ENCODE data around the gene TBX19.
"Not testable (repeated sequence)": the region's sequence is repeated elsewhere in the genome, so short reads cannot be mapped to it uniquely, and the experiment has no call there.

TBX19 gene

DNA sequence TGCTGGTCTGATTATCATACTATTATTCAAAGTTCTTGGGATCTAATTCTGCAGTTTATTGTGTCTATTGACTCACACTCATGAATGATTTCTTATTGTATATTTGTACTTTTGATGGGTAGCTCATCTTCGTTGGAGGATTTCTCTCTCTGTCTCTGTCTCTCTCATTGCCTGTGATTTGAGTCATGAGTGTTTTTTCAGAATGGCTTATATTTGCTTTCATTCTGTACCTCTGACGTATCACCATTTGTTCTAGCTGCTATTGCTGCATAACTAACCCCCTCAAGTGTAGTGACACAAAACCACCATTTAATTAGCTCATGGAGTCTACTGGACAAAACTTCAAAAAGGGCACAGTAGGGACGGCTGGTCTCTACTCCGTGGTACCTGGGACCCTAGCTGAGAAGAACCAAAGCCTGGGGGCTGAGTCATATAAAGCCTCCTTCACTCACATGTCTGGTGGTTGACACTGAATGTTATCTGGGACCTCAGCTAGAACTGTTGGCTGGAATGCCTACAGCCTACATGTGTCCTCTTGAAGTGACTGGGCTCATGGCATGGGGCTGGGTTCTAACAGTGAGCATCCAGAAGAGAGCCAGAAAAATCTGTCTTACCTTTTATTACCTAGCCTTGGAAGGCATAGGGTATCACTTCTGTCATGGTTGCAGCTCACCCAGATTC, 44.2 kb downstream of the TBX19 start:
- no peak for DNase-seq

DNA sequence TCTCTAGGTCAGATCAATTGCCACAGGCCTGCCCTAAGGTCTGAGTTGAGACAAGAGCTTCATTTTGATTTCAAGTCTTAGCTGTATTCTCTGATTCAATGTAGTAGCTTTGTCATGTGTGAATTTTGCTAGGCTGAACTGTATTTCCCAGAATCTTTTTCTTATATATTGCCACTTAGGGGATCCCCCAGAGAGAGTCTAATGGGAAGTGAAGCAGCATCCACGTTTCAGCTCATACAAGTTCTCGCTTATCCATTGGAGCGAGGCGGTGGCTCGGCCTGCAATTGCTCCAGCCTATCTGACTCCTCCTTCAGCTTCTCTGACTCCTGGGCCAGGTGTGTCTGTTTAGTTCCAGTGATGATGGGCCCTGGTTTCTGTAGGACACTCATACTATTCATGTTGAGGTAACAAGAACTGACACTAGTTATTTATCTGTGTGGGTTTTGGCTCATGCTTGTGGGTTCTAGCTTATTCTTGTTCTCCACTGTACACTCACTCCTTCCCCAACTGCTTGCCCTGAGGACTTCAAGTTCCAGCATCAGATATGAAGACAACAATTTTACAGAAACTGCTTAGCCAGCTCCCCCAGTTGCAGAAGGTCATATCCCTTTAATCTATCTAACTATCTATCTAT, 48.2 kb downstream of the TBX19 start:
- no peak for DNase-seq

DNA sequence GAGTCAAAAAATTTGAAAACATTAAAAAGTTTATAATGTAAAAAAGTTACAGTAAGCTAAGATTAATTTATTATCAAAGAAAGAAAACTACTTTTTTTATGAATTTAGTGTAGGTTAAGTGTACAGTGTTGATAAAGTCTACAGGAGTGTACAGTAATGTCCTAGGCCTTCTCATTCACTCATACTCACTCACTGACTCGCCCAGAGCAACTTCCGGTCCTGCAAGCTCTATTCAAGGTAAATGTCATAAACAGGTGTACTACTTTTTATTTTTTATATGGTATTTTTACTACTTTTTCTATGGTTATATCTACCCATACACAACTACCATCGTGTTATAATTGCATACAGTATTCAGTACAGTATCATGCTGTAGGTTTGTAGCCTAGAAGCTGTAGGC, 49.6 kb downstream of the TBX19 start:
- no peak for DNase-seq

DNA sequence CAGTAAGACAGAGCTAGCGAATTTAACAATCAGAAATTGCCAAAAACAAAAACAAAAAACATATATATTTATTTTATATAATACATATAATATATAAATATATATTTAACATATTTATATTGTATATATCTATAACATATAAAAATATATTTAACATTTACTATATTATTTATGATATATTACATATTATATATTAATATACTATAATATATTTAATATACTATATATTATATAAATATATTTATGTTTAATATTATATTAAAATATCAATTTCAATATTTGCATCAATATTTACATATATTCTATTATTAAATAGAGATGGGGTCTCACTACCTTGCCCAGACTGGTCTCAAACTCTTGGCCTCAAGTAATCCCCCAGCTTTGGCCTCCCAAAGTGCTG, 50.9 kb downstream of the TBX19 start:
- DNase-seq: no peak

GRCh38 chr1:168333562-168334276, 53.0 kb downstream of the TBX19 start:
- no peak for DNase-seq

DNA sequence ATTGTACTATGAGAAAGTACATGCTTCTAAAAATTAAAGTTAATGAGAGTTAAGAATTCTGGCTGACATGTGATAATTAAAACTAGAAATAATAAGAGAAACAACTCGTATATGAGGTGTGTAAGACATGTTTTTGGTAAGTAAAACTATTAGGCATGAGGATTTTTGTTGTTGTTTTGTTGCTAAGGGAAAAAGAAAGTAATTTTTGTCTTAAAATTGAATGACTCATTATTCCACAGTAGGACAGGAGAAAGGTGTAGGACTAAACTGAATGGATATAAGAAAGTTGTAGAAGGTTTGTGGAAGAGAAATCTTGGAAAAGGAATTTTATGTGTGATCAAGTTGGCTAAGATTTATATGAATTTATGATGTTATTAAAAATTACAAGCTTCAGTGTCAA, 54.8 kb downstream of the TBX19 start:
- DNase-seq: no peak

GRCh38 chr1:168338589-168339503, 58.2 kb downstream of the TBX19 start:
- no peak for DNase-seq

DNA sequence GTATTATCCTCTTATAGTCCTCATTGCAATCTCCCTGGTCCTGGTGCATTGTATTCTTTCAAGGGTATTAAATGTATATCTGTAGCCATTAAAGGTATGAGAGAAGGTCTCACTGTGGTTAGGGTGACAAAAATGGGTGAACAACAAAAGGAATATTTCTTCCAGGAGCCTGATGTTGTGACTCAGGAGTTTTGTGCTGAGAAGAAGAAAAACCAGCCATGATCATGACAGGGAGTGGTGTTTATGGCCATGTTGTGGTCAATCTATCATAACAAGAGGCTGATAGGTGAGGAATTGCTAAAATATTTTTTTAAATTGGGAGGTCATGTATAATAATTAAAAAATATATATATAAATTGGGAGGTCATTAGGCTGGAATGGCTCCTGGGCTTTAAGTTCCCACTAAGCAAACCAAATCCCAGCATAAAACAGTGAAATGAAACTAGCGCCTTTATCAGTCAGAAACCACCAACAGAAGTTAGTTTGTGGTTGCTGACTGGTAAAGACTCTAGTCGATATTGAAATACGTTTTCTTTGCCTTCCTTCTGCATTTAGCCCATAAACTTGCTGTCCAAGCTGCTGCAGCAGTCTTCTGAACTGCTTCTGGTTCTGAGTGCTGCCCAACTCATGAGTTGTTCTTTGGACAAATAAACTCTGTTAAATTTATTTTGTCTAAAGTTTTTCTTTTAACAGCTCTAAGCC, 60.3 kb downstream of the TBX19 start:
- DNase-seq: no peak

GRCh38 chr1:168341483-168341975, 60.9 kb downstream of the TBX19 start:
- DNase-seq: no peak

GRCh38 chr1:168342572-168343280, 62.0 kb downstream of the TBX19 start:
- peak; percentile 91 for DNase-seq

- DNase-seq: no peak
Measured at GRCh38 chr1:168343566-168343965, 62.9 kb downstream of the TBX19 start.

DNA sequence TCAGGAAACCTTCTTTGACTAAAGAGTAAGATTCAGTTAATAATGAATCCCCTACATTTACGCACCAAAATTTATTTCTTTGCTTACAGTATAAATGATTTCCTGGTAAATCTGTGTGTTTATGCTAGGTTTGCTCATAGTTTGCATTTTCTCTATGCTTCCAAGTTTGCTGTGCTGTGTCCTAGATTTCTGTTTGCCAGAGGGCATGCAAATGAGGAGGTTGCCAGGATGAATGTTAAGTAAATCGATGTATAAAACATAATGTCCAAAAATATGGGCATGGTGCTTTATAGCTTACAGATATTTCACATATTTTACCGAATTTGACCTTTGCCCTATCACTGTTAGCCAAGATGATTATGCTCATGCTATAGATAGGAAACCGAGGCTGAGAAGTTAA, 63.8 kb downstream of the TBX19 start:
- DNase-seq: no peak

GRCh38 chr1:168345939-168346338, 65.3 kb downstream of the TBX19 start:
- DNase-seq: no peak

GRCh38 chr1:168347630-168348029, 67.0 kb downstream of the TBX19 start:
- no peak for DNase-seq

DNA sequence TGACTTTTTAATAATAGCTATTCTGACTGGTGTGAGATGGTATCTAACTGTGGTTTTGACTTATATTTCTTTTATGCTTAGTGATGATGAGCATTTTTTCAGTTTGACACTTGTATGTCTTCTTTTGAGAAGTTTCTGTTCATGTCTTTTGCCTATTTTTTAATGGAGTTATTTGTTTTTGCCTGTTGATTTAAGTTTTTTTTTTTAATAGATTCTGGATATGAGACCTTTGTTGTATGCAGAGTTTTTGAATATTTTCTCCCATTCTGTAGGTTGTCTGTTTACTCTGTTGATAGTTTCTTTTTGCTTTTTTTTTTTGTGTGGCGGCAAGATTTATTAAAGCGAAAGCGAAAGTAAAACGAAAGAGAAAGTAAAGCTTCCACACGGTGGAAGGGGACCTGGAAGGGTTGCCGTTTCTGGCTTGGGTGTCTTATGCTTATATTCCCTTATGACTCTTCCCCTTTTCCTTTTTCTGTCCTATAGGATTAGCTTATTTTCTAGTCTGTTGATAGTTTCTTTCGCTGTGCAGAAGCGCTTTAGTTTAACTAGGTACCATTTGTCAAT, 67.6 kb downstream of the TBX19 start:
- no peak for DNase-seq

DNA sequence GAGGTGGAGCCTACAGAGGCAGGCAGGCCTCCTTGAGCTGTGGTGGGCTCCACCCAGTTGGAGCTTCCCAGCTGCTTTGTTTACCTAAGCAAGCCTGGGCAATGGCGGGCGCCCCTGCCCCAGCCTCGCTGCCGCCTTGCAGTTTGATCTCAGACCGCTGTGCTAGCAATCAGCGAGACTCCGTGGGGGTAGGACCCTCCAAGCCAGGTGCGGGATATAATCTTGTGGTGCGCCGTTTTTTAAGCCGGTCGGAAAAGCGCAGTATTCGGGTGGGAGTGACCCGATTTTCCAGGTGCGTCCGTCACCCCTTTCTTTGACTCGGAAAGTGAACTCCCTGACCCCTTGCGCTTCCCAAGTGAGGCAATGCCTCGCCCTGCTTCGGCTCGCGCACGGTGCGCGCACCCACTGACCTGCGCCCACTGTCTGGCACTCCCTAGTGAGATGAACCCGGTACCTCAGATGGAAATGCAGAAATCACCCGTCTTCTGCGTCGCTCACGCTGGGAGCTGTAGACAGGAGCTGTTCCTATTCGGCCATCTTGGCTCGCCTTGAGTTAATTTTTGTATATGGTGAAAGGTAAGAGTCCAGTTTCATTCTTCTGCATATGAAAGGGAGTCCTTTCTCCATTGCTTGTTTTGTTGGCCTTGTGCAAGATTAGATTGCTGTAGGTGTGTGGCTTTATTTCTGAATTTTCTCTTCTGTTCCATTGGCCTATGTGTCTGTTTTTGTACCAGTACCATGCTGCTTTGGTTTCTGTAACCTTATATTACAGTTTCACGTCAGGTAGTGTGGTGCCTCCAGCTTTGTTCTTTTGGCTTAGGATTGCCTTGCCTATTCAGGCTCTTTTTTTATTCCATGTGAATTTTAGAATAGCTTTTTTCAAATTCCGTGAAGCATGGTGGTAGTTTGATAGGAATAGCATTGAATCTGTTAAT, 73.9 kb downstream of the TBX19 start:
- not testable (repeated sequence) for DNase-seq

DNA sequence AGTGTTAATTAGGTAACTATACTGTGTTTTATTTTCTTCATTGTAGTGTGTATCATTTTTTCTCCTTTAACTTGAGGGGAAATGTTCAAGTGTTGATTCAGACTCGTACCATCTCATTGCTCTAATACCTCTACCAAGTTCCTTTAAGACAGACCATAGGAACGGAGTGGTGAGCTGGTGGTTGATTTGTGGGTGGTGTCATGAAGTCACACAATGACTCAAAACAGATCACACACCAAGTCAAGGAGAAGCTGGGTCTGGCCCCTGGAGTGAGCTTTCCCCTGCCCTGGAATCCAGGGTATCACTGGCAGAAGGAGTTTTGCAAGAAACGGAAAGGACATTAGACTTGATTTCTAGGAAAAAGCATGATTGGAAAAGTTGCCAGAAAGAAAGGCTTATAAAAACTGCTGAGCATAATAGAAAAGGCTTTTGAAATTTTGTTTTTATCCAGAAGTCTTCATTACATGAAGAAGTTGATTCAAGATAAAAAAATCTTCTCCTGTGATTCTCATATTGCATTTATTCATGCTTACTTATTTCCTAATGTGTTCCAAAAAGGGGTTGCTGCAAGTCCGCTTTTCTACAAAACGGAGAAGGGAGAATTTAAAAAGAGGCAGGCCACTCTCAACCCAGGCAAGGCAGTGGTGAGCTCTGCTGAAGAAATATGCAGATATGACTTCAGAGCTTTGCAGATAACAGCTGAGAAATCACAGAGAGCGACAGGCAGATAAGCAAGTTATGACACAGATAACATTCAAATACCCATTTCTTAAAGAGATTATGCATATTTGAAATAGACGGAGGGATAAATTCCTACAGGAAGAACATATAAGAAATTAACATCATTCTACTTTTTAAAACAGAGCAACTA, 79.7 kb downstream of the TBX19 start:
- DNase-seq: peak; percentile 71

GRCh38 chr1:168361252-168361651, 80.6 kb downstream of the TBX19 start:
- no peak for DNase-seq

DNA sequence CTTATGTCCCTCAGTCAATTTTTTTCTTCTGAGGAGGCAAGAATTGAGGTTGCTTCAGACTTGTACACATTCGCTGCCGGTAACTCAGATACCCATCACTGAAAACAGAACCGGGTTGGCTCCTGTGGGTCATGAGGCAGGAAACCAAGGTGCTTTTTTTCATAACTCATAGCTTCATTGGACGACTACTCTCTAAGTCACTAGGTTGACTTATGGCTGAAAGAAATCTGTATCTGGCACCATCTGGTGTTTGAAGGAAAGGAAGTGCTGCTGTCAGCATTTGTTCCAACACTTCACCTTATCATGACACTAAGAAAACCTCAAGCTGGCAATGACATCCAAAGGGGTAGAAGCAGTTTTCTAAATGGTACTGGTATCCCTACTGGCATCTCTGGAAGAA, 82.3 kb downstream of the TBX19 start:
- peak; percentile 60 for DNase-seq
